Measurements from ENCODE around the gene RIMBP2. TPM values are rescaled to one million over a fixed set of nuclear protein-coding genes. Genes with fewer than 3 reads are reported as not detected.
A peak's percentile ranks its signal among the peaks of the same experiment; 100 is the strongest.
"Not testable (repeated sequence)": the region's sequence is repeated elsewhere in the genome, so short reads cannot be mapped to it uniquely, and the experiment has no call there.

RIMBP2 gene
- total and polyA plus RNA-seq, 9 of the 15 experiments (the other 6 are each of a cell fraction or from before 2014, with no cell fraction given), result not detected

DNA sequence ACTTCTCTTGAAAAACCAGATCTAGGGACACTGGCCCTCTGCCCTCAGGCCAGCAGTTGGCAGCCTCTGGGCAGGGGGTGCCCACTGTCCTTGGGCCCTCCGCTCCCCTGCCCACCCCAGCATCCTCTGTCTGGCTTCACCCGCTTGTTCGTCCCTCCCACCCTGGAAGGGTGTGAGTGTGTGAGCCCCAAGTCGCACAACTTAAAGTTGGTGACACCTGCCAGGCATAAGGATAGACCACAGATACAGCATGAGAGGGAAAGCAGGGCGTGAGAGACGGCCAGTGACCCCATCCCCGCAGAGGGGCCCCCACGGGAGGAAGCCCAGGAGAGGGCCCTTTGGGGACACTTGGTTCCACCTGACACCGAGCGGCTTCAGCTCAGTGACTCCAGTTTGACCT lies 23.5 kb upstream of the RIMBP2 start (continued):
- TF ChIP-seq, protein P1, sequence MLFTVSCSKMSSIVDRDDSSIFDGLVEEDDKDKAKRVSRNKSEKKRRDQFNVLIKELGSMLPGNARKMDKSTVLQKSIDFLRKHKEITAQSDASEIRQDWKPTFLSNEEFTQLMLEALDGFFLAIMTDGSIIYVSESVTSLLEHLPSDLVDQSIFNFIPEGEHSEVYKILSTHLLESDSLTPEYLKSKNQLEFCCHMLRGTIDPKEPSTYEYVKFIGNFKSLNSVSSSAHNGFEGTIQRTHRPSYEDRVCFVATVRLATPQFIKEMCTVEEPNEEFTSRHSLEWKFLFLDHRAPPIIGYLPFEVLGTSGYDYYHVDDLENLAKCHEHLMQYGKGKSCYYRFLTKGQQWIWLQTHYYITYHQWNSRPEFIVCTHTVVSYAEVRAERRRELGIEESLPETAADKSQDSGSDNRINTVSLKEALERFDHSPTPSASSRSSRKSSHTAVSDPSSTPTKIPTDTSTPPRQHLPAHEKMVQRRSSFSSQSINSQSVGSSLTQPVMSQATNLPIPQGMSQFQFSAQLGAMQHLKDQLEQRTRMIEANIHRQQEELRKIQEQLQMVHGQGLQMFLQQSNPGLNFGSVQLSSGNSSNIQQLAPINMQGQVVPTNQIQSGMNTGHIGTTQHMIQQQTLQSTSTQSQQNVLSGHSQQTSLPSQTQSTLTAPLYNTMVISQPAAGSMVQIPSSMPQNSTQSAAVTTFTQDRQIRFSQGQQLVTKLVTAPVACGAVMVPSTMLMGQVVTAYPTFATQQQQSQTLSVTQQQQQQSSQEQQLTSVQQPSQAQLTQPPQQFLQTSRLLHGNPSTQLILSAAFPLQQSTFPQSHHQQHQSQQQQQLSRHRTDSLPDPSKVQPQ (CRISPR knock-in tag; IDR thresholded peaks at IDR 0.05; ENCODE audit: borderline replicate concordance), result no peak
- TF ChIP-seq, protein P2, sequence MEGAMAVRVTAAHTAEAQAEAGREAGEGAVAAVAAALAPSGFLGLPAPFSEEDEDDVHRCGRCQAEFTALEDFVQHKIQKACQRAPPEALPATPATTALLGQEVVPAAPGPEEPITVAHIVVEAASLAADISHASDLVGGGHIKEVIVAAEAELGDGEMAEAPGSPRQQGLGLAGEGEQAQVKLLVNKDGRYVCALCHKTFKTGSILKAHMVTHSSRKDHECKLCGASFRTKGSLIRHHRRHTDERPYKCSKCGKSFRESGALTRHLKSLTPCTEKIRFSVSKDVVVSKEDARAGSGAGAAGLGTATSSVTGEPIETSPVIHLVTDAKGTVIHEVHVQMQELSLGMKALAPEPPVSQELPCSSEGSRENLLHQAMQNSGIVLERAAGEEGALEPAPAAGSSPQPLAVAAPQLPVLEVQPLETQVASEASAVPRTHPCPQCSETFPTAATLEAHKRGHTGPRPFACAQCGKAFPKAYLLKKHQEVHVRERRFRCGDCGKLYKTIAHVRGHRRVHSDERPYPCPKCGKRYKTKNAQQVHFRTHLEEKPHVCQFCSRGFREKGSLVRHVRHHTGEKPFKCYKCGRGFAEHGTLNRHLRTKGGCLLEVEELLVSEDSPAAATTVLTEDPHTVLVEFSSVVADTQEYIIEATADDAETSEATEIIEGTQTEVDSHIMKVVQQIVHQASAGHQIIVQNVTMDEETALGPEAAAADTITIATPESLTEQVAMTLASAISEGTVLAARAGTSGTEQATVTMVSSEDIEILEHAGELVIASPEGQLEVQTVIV (CRISPR knock-in tag; IDR thresholded peaks at IDR 0.05; ENCODE audit: borderline replicate concordance), result no peak

DNA sequence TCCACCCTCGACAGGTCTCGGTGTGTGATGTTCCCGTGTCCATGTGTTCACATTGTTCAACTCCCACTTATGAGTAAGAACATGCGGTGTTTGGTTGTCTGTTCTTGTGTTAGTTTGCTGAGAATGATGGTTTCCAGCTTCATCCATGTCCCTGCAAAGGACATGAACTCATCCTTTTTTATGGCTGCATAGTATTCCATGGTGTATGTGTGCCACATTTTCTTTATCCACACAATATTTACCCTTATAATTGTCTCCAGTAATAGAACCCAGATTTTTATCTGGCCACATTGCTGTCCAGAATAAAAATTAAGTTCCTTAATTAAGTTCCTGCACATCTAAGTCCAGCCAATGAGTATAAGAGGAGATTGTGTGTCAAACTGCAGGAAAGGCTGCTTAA lies 22.3 kb upstream of the RIMBP2 start:
- CTCF ChIA-PET (ENCODE audit: low intra/inter-chr PET ratio); H3K4me1 ChIP-seq (replicated peaks in 1 of 2; ENCODE audit: control insufficient read depth in 2 of 2, insufficient read depth in 2 of 2, low read length in 2 of 2); H3K27ac ChIP-seq (ENCODE audit: extremely low read depth, low read depth, low read length); H3K4me3 ChIP-seq; H3K9me1 ChIP-seq (ENCODE audit: control insufficient read depth, insufficient read depth, low read length); H3K79me2 ChIP-seq (ENCODE audit: control insufficient read depth, insufficient read depth, low read length); DNase-seq (ENCODE audit: extremely low read depth in 1 of 4, low spot score in 3 of 4); FAIRE-seq; BruUV-seq (replicated peaks); intact Hi-C loops (cut with micrococcal nuclease); H3K9ac ChIP-seq (ENCODE audit: insufficient read depth in 1 of 2, low read depth in 2 of 2, low read length in 2 of 2); H3K4me2 ChIP-seq (ENCODE audit: insufficient read depth, low read length); H2AFZ ChIP-seq (ENCODE audit: low read depth, low read length); H3K9me3 ChIP-seq (replicated peaks; ENCODE audit: control insufficient read depth, insufficient read depth, low read depth, low read length); POLR2A ChIA-PET; ATAC-seq; H4K20me1 ChIP-seq (replicated peaks; ENCODE audit: control insufficient read depth, insufficient read depth, low read length); H3K36me3 ChIP-seq (ENCODE audit: control insufficient read depth, insufficient read depth, low read length): not testable (repeated sequence)
- WGBS (ENCODE audit: insufficient coverage, low coverage, missing lambda C conversion rate), result 21% methylated on average over 4 of the region's 4 CpGs
- TF ChIP-seq ZNF146 (CRISPR knock-in tag; IDR thresholded peaks at IDR 0.05; ENCODE audit: unreplicated experiment), result peak; percentile 68
- H3K27me3 ChIP-seq (ENCODE audit: control insufficient read depth in 2 of 2, insufficient read depth in 2 of 2, low read length in 2 of 2), result peaks cover 18 to 32% of the 10 kb centered on the region in 2 experiments; a peak in 4 of 5 replicates
- in situ Hi-C loops (cut with MboI), result loop anchor here (25.0 kb wide), 1 partner anchor 701 kb away; no protein-coding TSS in a partner anchor

All from K562 (cell line).